Progenitor cell of endocrine pancreas (in vitro differentiated cells): ENCODE measurements around the gene CD274. TPM values are rescaled to one million over a fixed set of nuclear protein-coding genes. Genes with fewer than 3 reads are reported as not detected.
"Not testable (repeated sequence)": the region's sequence is repeated elsewhere in the genome, so short reads cannot be mapped to it uniquely, and the experiment has no call there.

ENCODE experiments used
- DNase-seq: peaks from one replicate; pipeline ENCODE4 v3.0.0; 2021; ENCODE audit warnings: low spot score; ENCODE audit not compliant: unreplicated experiment
- H3K27ac Mint-ChIP-seq: 2 replicates; pipeline ENCODE4 v1.8.0; 2021; ENCODE audit warnings: mild to moderate bottlenecking, moderate library complexity, mixed read lengths
- H3K27me3 Mint-ChIP-seq: 2 replicates; pipeline ENCODE4 v1.8.0; 2021; ENCODE audit warnings: mixed read lengths
- H3K36me3 Mint-ChIP-seq: 2 replicates; pipeline ENCODE4 v1.8.0; 2022; ENCODE audit warnings: mixed read lengths; ENCODE audit not compliant: insufficient read depth
- H3K4me1 Mint-ChIP-seq: 2 replicates; pipeline ENCODE4 v1.8.0; 2021; ENCODE audit warnings: low read depth, mixed read lengths
- H3K4me3 Mint-ChIP-seq: 2 replicates; pipeline ENCODE4 v1.8.0; 2021; ENCODE audit warnings: low read depth, mild to moderate bottlenecking, moderate library complexity, mixed read lengths
- H3K9me3 Mint-ChIP-seq: 2 replicates; pipeline ENCODE4 v1.8.0; 2021; ENCODE audit warnings: low read depth, mixed read lengths
- total RNA-seq: library from RNA; stranded (reverse); gene quantifications from 2 replicates; pipeline ENCODE4 v1.2.1, GENCODE V29; 2021
- TF ChIP-seq, protein P1 (sequence below): fragments of 200-600 bp; sonication (generic); IDR thresholded peaks from one replicate; pipeline ENCODE4 v1.5.0; 2021; ENCODE audit warnings: antibody characterized with exemption, mild to moderate bottlenecking; ENCODE audit not compliant: unreplicated experiment

Gene CD274
- total RNA-seq, 1 donor from 2014 or later: 0.29 TPM

DNA sequence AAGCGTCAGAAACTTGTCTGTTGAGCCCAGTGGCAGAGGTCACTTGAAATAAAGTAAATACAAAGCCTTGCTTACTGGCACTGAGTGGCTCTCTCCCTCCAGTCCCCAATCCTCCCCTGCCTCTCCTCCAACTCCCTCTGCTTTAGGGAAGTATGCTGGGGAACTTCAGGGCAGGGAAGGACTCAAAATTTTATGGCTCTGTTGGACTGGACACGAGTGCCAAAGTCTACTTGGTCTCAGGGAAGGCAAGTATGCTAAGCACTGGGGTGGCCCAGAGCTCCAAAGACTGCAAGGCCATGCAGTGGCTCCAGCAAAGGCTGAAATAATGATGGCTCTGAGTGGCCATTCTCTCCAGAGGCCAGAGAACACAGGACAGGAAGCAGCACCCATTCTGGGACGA is 22.2 kb upstream of the CD274 start:
- Mint-ChIP-seq H3K36me3 (peaks cover 16% of the 10 kb centered on the region), H3K27me3 (no peaks in the 10 kb centered on the region), H3K9me3 (peaks cover 3% of the 10 kb centered on the region), H3K27ac (no peak overlapping the region), H3K4me3 (no peak overlapping the region), H3K4me1 (no peaks in the 10 kb centered on the region)
- no peak for DNase-seq
- TF ChIP-seq, protein P1, sequence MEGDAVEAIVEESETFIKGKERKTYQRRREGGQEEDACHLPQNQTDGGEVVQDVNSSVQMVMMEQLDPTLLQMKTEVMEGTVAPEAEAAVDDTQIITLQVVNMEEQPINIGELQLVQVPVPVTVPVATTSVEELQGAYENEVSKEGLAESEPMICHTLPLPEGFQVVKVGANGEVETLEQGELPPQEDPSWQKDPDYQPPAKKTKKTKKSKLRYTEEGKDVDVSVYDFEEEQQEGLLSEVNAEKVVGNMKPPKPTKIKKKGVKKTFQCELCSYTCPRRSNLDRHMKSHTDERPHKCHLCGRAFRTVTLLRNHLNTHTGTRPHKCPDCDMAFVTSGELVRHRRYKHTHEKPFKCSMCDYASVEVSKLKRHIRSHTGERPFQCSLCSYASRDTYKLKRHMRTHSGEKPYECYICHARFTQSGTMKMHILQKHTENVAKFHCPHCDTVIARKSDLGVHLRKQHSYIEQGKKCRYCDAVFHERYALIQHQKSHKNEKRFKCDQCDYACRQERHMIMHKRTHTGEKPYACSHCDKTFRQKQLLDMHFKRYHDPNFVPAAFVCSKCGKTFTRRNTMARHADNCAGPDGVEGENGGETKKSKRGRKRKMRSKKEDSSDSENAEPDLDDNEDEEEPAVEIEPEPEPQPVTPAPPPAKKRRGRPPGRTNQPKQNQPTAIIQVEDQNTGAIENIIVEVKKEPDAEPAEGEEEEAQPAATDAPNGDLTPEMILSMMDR: no peak

DNA sequence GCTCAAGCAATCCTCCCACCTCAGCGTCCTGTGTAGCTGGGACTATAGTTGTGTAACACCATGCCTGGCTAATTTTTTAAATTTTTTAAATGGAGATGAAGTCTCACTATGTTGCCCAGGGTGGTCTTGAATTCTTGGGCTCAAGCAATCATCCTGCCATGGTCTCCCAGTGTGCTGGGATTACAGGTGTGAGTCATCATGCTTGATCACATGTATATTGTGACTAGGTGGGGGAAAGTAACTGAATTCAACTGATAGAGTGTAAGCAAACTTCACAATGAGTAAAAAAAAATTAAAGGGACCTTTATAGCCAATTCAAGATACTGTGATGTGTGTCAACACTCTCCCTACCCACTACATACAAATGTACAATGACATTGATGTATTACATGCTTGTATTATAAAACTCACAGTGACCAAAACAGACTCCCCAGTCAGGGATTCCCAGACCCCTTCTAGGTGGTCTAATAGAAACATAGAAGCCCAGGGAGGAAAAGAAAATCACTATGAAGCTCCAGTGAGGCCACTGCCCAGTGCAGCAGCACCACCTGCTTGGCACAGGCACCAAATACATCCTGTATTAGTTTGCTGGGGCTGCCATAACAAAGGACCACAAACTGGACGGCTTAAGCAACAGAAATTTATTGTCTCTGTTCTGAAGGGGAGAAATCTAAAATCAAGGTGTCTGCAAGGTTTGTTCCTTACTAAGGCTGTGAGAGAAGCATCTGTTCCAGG is 21.4 kb upstream of the CD274 start:
- Mint-ChIP-seq H3K27me3 (no peaks in the 10 kb centered on the region), H3K4me1 (no peaks in the 10 kb centered on the region), H3K9me3 (peaks cover 3% of the 10 kb centered on the region), H3K36me3 (peaks cover 19% of the 10 kb centered on the region), H3K4me3 (no peak overlapping the region), H3K27ac (no peak overlapping the region)
- TF ChIP-seq, protein P1: no peak
- DNase-seq: no peak

DNA sequence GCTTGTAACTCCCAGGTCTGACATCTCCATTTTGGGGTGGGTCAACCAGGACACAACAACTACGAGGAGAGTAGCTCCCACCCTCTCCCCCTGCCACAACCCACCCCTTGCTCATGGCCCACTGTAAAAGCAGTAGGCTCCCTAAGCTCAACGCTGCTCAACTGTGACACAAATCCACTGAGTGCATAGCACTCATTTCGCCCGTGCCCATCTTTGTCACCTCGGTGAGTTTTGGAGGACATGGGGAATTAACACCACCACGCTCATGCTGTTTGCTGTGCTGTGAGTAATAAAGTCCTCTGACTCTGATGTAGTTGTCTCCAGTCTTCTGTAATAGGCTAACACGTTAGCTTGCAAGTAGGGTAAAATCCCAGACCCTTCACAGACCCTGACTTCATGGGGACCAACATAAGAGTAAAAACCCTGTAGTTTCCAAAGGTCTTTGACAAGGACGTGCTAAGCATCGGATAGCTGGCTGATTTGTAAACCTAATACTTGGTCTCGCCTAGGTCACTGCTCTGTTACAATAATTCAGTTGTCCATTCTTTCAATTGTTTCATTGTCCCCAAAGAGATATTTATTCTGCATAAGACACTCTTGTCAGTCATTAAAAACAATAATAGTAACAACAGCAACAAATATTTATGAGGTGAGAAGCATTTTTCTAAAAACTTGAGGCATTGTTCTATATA is 20.3 kb upstream of the CD274 start:
- H3K36me3 Mint-ChIP-seq: peaks cover 23% of the 10 kb centered on the region
- H3K4me3 Mint-ChIP-seq: no peak overlapping the region
- H3K27ac Mint-ChIP-seq: no peak overlapping the region
- no peaks in the 10 kb centered on the region for H3K27me3 Mint-ChIP-seq
- H3K4me1 Mint-ChIP-seq: no peaks in the 10 kb centered on the region
- H3K9me3 Mint-ChIP-seq: peaks cover 2% of the 10 kb centered on the region
- TF ChIP-seq, protein P1: no peak
- DNase-seq: no peak

DNA sequence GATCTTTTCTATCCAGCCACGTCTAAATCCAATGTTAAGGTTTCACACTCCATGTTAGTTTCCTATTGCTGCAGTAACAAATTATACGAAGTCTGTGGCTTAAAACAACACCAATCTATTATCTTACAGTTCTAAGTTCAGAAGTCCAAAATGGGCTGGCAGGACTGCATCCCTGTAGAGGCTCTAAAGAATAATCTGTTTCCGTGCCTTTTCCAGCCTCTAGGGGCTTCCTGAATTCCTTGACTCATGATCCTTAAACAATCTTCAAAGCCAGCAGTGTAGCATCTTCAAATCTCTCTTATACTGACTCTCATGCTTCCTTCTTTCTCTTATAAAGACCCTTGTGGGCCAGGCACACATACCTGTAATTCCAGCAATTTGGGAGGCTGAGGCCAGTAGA is 19.4 kb upstream of the CD274 start:
- Mint-ChIP-seq H3K4me1 (no peaks in the 10 kb centered on the region), H3K4me3 (no peak overlapping the region)

DNA sequence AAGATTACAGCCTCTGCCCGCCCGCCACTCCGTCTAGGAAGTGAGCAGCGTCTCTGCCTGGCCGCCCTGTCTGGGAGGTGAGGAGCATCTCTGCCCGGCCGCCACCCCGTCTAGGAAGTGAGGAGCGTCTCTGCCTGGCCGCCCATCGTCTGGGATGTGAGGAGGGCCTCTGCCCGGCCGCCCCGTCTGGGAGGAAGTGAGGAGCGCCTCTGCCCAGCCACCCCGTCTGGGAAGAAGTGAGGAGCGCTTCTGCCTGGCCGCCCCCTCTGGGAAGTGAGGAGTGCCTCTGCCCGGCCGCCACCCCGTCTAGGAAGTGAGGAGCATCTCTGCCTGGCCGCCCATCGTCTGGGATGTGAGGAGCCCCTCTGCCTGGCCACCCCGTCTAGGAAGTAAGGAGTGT is 17.5 kb upstream of the CD274 start:
- not testable (repeated sequence) for H3K4me3 Mint-ChIP-seq, H3K4me1 Mint-ChIP-seq, H3K9me3 Mint-ChIP-seq, DNase-seq, H3K27me3 Mint-ChIP-seq, H3K27ac Mint-ChIP-seq
- peaks cover 31% of the 10 kb centered on the region for H3K36me3 Mint-ChIP-seq

More for the DNA sequence above, 19.4 kb upstream of the CD274 start:
- TF ChIP-seq, protein P1: no peak
- Mint-ChIP-seq H3K9me3 (peaks cover 6% of the 10 kb centered on the region), H3K36me3 (peaks cover 30% of the 10 kb centered on the region), H3K27ac (no peak overlapping the region), H3K27me3 (no peaks in the 10 kb centered on the region)
- DNase-seq: no peak

DNA sequence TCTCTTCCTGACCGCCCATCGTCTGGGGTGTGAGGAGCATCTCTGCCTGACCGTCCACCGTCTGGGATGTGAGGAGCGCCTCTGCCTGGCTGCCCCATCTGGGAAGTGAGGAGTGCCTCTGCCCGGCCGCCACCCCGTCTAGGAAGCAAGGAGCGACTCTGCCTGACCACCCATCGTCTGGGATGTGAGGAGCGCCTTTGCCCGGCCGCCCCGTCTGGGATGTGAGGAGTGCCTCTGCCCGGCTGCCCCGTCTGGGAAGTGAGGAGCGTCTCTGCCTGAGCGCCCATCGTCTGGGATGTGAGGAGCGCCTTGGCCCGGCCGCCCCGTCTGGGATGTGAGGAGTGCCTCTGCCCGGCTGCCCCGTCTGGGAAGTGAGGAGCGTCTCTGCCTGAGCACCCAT is 17.0 kb upstream of the CD274 start:
- H3K4me3 Mint-ChIP-seq, DNase-seq, H3K27ac Mint-ChIP-seq, H3K9me3 Mint-ChIP-seq, H3K4me1 Mint-ChIP-seq, H3K27me3 Mint-ChIP-seq: not testable (repeated sequence)
- peaks cover 31% of the 10 kb centered on the region for H3K36me3 Mint-ChIP-seq

DNA sequence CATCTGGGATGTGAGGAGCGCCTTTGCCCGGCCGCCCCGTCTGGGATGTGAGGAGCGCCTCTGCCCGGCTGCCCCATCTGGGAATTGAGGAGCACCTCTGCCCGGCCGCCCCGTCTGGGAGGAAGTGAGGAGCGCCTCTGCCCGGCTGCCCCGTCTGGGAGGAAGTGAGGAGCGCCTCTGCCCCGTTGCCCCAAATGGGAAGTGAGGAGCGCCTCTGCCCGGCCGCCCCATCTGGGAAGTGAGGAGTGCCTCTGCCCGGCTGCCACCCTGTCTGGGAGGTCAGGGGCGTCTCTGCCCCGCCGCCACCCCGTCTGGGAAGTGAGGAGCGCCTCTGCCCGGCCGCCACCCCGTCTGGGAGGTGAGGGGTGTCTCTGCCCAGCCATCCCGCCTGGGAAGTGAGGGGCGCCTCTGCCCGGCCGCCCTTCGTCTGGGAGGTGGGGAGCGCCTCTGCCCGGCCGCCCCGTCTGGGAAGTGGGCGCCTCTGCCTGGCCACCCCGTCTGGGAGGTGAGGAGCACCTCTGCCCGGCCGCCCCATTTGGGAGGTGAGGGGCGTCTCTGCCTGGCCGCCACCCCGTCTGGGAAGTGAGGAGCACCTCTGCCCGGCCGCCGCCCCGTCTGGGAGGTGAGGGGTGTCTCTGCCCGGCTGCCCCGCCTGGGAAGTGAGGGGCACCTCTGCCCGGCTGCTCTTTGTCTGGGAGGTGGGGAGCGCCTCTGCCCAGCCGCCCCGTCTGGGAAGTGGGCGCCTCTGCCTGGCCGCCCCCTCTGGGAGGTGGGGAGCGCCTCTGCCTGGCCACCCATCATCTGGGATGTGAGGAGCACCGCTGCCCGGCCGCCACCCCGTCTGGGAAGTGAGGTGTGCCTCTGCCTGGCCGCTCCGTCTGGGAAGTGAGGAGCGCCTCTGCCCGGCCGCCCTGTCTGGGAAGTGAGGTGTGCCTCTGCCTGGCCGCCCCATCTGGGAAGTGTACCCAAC is 16.2 kb upstream of the CD274 start:
- not testable (repeated sequence) for H3K4me3 Mint-ChIP-seq
- peaks cover 31% of the 10 kb centered on the region for H3K36me3 Mint-ChIP-seq

More for the DNA sequence above, 16.2 kb upstream of the CD274 start:
- DNase-seq, H3K9me3 Mint-ChIP-seq, H3K27ac Mint-ChIP-seq, H3K27me3 Mint-ChIP-seq, H3K4me1 Mint-ChIP-seq: not testable (repeated sequence)
